Measurements from ENCODE around the gene F10.

F10 gene

DNA sequence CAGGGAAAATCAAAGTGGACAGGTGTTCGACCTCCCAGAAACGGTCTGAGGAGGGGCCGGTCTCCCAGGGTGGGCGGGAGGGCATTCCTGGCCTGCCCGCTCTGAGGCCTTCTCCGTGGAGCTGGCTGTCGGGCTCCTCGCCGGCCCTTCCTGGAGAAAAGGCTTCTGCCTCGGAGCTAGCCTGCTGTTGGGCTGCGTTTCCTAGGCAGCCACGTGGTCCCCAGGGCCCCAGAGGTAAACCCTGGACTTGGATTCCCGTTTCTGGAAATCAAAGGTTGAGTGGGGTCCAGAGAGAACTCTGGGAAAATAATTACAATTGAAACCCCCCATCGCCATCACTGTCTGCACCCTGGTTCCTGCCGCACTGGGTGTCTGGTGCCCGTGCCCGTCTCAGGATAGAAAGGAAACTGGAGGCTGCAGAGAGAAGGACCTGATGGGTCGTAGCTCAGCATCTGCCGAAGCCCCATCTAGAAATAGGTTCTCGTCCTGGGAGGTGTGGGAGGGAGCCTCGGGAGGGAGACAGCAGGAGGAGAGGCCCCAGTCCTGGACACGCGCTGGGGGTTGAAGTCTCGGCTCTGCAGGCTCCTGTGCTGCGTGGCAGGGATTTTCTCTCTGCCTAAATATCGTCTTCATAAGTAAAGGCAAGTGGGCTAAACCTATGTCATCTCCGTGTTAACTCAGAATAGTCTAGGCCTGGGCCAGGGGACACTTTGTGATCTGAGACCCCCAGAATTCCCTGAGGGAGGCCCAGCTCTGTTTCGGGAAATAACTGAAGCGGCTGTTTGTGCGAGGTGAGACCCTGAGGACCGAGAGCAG lies 28.2 kb downstream of the F10 start:
- DNase-seq (no peak), ATAC-seq (replicated peaks) (no peak)
- peaks cover 49 to 54% of the 10 kb centered on the region in 2 donors for H3K27me3 Mint-ChIP-seq
- peaks cover 19 to 22% of the 10 kb centered on the region in 2 donors for H3K4me1 Mint-ChIP-seq
- no peak overlapping the region for H3K27ac Mint-ChIP-seq
- H3K4me3 Mint-ChIP-seq: peak overlapping the region in 1 of 2 donors; percentile 10
- peaks cover 5 to 7% of the 10 kb centered on the region in 2 donors for H3K36me3 Mint-ChIP-seq
- H3K9me3 Mint-ChIP-seq: peaks cover 5 to 6% of the 10 kb centered on the region in 2 donors

DNA sequence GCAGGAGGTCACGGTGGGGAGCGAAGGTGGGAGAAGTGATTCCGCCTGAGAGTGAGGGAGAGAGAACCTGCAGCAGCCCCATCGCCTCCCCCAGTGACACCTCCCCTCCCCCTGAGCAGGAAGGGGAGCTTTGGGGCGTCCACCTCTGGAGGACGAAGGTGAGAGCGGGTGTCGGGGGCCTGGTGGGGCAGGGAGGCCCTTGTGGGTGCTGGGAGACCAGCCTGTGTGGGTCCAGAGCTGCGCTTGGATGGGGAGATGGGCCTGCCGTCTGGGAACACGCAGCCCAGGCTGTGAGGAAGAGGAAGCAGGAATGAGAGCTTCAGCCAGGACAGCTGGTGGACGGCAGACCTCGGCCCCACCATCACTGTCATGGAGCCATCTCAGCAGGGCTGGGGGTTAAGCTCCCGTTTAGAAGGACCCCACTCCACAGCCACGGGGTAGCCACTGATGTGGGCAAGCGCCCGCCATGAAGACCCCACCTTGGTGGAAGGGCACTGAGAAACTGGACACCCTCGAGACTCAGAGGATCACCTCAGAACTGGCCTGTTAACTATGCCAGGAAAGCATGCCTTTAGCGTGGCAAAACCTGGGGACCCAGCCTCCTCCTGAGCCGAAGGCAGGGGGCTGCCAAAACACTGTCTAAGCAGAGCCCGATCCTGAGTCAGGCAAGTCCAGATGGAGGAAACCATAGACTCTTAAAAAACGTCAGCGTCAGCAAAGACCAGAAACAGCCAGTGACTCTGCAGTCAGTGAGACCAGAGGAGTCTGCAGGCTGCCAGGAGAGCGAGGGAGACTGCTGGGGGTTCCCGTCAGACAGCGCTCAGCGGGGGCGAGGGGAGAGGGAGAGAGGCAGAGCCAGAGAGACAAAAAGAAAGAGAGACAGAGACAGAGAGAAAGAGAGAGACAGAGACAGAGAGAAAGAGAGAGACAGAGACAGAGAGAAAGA lies 29.4 kb downstream of the F10 start:
- peak; percentile 39 to 51 for ATAC-seq (replicated peaks)
- peaks cover 5 to 13% of the 10 kb centered on the region in 2 donors for H3K9me3 Mint-ChIP-seq
- DNase-seq: no peak
- peak overlapping the region; percentile 70 for H3K27ac Mint-ChIP-seq
- peak overlapping the region; percentile 67 to 73 for H3K4me3 Mint-ChIP-seq
- peaks cover 42 to 49% of the 10 kb centered on the region in 2 donors for H3K27me3 Mint-ChIP-seq
- H3K36me3 Mint-ChIP-seq: peaks cover 5 to 7% of the 10 kb centered on the region in 2 donors
- H3K4me1 Mint-ChIP-seq: peaks cover 16 to 22% of the 10 kb centered on the region in 2 donors

- Mint-ChIP-seq H3K9me3 (peaks cover 5 to 17% of the 10 kb centered on the region in 2 donors), H3K4me3 (peak overlapping the region; percentile 67 to 73), H3K27ac (peak overlapping the region; percentile 70), H3K27me3 (peaks cover 42 to 43% of the 10 kb centered on the region in 2 donors), H3K36me3 (peaks cover 5 to 7% of the 10 kb centered on the region in 2 donors), H3K4me1 (peaks cover 16 to 22% of the 10 kb centered on the region in 2 donors)
- ATAC-seq (replicated peaks): no peak
- DNase-seq: no peak
These were observed 30.0 kb downstream of the F10 start for GRCh38 chr13:113152691-113152983.

DNA sequence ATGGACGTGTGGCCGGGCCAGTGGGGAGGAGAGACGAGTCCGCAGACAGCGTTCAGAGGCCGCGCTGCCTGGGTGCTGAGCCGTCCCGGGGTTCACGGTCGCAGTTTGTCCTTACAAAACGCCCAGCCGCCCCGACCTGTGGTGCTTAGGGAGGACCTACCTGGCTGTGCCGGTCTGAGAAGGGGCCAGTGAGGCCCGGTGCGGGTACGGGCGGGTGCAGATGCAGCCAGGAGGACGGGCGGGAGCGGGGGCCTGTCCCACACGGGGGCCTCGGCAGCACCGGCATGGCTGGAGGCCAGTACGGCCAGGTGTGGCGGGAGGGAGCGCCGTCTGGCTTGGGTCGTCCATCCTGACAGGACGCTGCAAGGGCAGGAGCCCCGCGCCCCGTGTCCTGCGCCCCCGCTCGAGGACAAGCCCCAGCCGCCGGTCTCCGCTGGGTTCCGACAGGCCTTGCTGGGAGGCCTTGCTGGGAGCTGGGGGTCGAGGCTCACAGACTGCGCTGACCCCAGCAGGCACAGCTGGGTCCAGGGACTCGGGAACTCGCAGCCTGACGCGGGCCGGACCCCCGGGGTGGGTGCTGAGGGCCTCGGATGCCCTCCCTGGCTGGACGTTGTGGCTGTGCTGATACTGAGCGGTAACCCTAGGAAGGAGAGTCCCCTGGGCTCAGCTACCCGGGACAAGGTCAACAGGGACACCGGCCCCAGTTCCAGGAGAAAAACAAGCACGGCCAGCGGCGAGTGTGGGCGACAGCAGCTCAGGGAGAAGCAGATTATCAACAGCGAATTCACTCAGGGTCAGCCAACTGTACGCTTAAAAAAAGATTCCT lies 30.6 kb downstream of the F10 start:
- no peak for DNase-seq

GRCh38 chr13:113153810-113154748 lies 31.5 kb downstream of the F10 start:
- H3K4me1 Mint-ChIP-seq: peaks cover 16 to 22% of the 10 kb centered on the region in 2 donors
- peaks cover 44 to 46% of the 10 kb centered on the region in 2 donors for H3K27me3 Mint-ChIP-seq
- peak overlapping the region; percentile 79 for H3K27ac Mint-ChIP-seq
- peak overlapping the region; percentile 67 to 73 for H3K4me3 Mint-ChIP-seq
- peaks cover 5 to 7% of the 10 kb centered on the region in 2 donors for H3K36me3 Mint-ChIP-seq
- H3K9me3 Mint-ChIP-seq: peaks cover 5 to 17% of the 10 kb centered on the region in 2 donors
- ATAC-seq (replicated peaks) (peak; percentile 75), DNase-seq (peak; percentile 12)

More for the DNA sequence above, 30.6 kb downstream of the F10 start:
- H3K4me3 Mint-ChIP-seq: peak overlapping the region; percentile 67 to 73
- H3K27me3 Mint-ChIP-seq: peaks cover 46% of the 10 kb centered on the region in 2 donors
- ATAC-seq (replicated peaks): peak; percentile 44 to 47
- peak overlapping the region; percentile 48 for H3K27ac Mint-ChIP-seq
- H3K36me3 Mint-ChIP-seq: peaks cover 5 to 7% of the 10 kb centered on the region in 2 donors
- H3K9me3 Mint-ChIP-seq: peaks cover 5 to 17% of the 10 kb centered on the region in 2 donors
- H3K4me1 Mint-ChIP-seq: peaks cover 16 to 22% of the 10 kb centered on the region in 2 donors

DNA sequence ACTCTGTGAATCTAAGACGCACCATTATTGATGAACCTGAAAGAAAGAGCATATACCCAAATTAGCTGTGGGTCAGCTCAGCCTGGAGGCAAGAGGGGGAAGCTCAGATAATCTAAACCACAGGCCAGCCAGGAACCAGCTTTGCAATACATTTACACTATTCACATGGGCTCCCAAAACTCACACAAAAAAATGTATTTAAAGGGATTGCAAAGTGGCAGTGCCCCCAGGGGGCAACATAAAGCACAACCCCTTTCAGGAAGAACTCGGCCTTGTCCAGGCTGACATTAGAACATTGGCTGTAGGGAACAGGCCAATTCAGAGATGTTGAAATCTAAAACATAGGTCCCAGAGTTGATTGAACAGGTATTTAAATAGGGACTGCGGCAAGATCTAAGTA lies 32.6 kb downstream of the F10 start:
- peaks cover 16 to 22% of the 10 kb centered on the region in 2 donors for H3K4me1 Mint-ChIP-seq
- no peak overlapping the region for H3K27ac Mint-ChIP-seq
- H3K36me3 Mint-ChIP-seq: peaks cover 5 to 7% of the 10 kb centered on the region in 2 donors
- ATAC-seq (replicated peaks) (no peak), DNase-seq (no peak)
- peaks cover 41 to 44% of the 10 kb centered on the region in 2 donors for H3K27me3 Mint-ChIP-seq
- peak overlapping the region in 1 of 2 donors; percentile 33 for H3K4me3 Mint-ChIP-seq
- peaks cover 5 to 17% of the 10 kb centered on the region in 2 donors for H3K9me3 Mint-ChIP-seq

DNA sequence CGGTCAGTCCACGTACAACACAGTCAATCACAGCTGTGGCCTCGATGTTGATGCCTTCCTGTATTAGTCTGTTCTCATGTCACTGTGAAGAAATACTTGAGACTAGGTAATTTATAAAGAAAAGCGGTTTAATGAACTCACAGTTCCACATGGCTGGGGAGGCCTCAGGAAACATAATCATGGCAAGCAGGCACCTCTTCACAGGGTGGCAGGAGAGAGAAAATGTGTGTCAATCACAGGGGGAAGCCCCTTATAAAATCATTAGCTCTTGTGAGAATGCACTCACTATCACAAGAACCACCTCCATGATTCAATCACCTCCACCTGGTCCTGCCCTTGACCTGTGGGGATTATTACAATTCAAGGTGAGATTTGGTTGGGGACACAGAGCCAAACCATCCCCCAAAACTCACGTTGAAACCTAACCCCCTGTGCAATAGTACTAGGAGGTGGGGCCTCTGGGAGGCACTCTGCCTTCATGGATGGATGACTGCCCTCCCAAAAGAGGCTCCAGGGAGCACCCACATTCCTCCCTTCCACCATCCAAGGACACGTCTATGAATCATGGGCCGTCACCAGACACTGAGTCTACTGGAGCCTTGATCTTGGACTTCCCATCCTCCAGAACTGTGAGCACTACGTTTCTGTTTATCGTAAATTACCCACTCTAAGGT lies 33.5 kb downstream of the F10 start:
- Mint-ChIP-seq H3K27ac (no peak overlapping the region), H3K4me1 (peaks cover 16 to 24% of the 10 kb centered on the region in 2 donors), H3K9me3 (peaks cover 5 to 17% of the 10 kb centered on the region in 2 donors), H3K4me3 (no peak overlapping the region), H3K27me3 (peaks cover 38 to 45% of the 10 kb centered on the region in 2 donors), H3K36me3 (peaks cover 5 to 6% of the 10 kb centered on the region in 2 donors)
- DNase-seq (no peak), ATAC-seq (replicated peaks) (no peak)

- peaks cover 5 to 17% of the 10 kb centered on the region in 2 donors for H3K9me3 Mint-ChIP-seq
- H3K36me3 Mint-ChIP-seq: peaks cover 5% of the 10 kb centered on the region in 2 donors
- ATAC-seq (replicated peaks) (no peak), DNase-seq (no peak)
- H3K27ac Mint-ChIP-seq: no peak overlapping the region
- H3K27me3 Mint-ChIP-seq: peaks cover 32 to 37% of the 10 kb centered on the region in 2 donors
- no peak overlapping the region for H3K4me3 Mint-ChIP-seq
- peaks cover 12 to 20% of the 10 kb centered on the region in 2 donors for H3K4me1 Mint-ChIP-seq
These were observed 34.8 kb downstream of the F10 start for GRCh38 chr13:113157206-113157928.

GRCh38 chr13:113157929-113158747 lies 35.5 kb downstream of the F10 start, which contains the start of gene PROZ:
PROZ (plus strand) TSS chr13:113158648; CDS start chr13:113158661, 13 bp downstream.
- ATAC-seq (replicated peaks) (no peak), DNase-seq (no peak)
- H3K4me3 Mint-ChIP-seq: no peak within 1 kb of the TSS
- peaks cover 5 to 17% of the 10 kb centered on the region in 2 donors for H3K9me3 Mint-ChIP-seq
- H3K27me3 Mint-ChIP-seq: peaks cover 29 to 36% of the 10 kb centered on the region in 2 donors
- H3K36me3 Mint-ChIP-seq: peaks cover 5% of the 10 kb centered on the region in 2 donors
- peaks cover 6 to 12% of the 10 kb centered on the region in 2 donors for H3K4me1 Mint-ChIP-seq
- no peak within 1 kb of the TSS for H3K27ac Mint-ChIP-seq

DNA sequence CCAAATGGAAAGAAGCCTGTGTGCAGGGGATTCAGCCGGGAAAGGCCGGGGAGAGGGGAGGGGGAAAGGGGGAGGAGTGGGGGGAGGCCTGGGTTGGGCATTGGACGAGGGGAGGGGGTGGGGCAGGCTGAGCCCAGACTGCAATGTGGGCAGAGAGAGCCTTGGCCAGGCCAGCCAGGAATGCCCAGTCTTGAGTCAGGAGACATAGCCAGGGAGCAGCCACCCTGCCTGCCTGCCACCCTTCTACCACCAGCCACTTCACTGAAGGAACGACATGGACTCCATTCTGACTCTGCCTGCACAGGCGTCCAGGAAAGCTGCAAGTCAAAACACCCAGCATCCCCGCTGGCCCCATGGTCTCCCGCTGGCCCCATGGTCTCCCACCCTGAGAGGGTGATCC lies 36.3 kb downstream of the F10 start:
- Mint-ChIP-seq H3K9me3 (peaks cover 5 to 17% of the 10 kb centered on the region in 2 donors), H3K27me3 (peaks cover 36 to 41% of the 10 kb centered on the region in 2 donors), H3K36me3 (peaks cover 5 to 8% of the 10 kb centered on the region in 2 donors), H3K4me1 (peaks cover 4 to 6% of the 10 kb centered on the region in 2 donors), H3K27ac (no peak overlapping the region), H3K4me3 (no peak overlapping the region)
- DNase-seq: no peak
- ATAC-seq (replicated peaks): no peak

- Mint-ChIP-seq H3K27me3 (peaks cover 36 to 41% of the 10 kb centered on the region in 2 donors), H3K9me3 (peaks cover 5 to 17% of the 10 kb centered on the region in 2 donors), H3K27ac (no peak overlapping the region), H3K36me3 (peaks cover 5 to 8% of the 10 kb centered on the region in 2 donors), H3K4me3 (no peak overlapping the region), H3K4me1 (peaks cover 4 to 6% of the 10 kb centered on the region in 2 donors)
- DNase-seq (no peak), ATAC-seq (replicated peaks) (no peak)
These were observed 37.1 kb downstream of the F10 start for GRCh38 chr13:113159701-113160100.
